GM12874 (cell line): Measurements from ENCODE around the gene MYO18B.

Source experiments
- CTCF ChIP-seq: IDR thresholded peaks from 2 replicates; pipeline ENCODE4 v1.5.1; 2011; ENCODE audit warnings: low read depth, mild to moderate bottlenecking, control low read depth, low read length, moderate library complexity; ENCODE audit not compliant: insufficient read depth

Gene MYO18B

GRCh38 chr22:25704701-25705100 is 37.3 kb upstream of the MYO18B start:
- no peak for TF ChIP-seq CTCF

- TF ChIP-seq CTCF: no peak
Observed at GRCh38 chr22:25706197-25706596, 35.8 kb upstream of the MYO18B start.

GRCh38 chr22:25709758-25710157 is 32.2 kb upstream of the MYO18B start:
- TF ChIP-seq CTCF: no peak

- no peak for TF ChIP-seq CTCF
Observed at GRCh38 chr22:25710501-25710900, 31.5 kb upstream of the MYO18B start.

- no peak for TF ChIP-seq CTCF
Observed at GRCh38 chr22:25711491-25711890, 30.5 kb upstream of the MYO18B start.

- no peak for TF ChIP-seq CTCF
Observed at GRCh38 chr22:25712661-25713400, 29.2 kb upstream of the MYO18B start.

GRCh38 chr22:25714070-25714469 is 27.9 kb upstream of the MYO18B start:
- no peak for TF ChIP-seq CTCF
